DOHH2 (cell line): ENCODE data around the gene ARAP3.

Experiments used
- H3F3A ChIP-seq: fragments of 200-600 bp; sonication (generic), shearing (Covaris generic); 2 replicates; pipeline ENCODE4 v1.6.0; 2016; ENCODE audit warnings: antibody characterized with exemption, mild to moderate bottlenecking; ENCODE audit not compliant: control insufficient read depth, insufficient read depth
- H3K27ac ChIP-seq: fragments of 200-600 bp; sonication (generic); 2 replicates; pipeline ENCODE4 v1.5.1; 2014; ENCODE audit warnings: low read depth, mild to moderate bottlenecking, low read length, moderate library complexity
- H3K27me3 ChIP-seq: fragments of 200-600 bp; sonication (generic); 2 replicates; pipeline ENCODE4 v1.6.1; 2014; ENCODE audit warnings: mild to moderate bottlenecking, low read length, mixed read lengths; ENCODE audit not compliant: control insufficient read depth
- H3K36me3 ChIP-seq: fragments of 200-600 bp; sonication (generic); 2 replicates; pipeline ENCODE4 v1.6.1; 2014; ENCODE audit warnings: mild to moderate bottlenecking, low read length, moderate library complexity, mixed read lengths; ENCODE audit not compliant: control insufficient read depth
- H3K4me1 ChIP-seq: fragments of 200-600 bp; sonication (generic); 2 replicates; pipeline ENCODE4 v1.6.1; 2014; ENCODE audit warnings: mild to moderate bottlenecking, low read length, mixed read lengths; ENCODE audit not compliant: control insufficient read depth
- H3K4me2 ChIP-seq: fragments of 200-600 bp; sonication (generic); 2 replicates; pipeline ENCODE4 v1.6.0; 2014; ENCODE audit warnings: mild to moderate bottlenecking, low read length, moderate library complexity
- H3K4me3 ChIP-seq: fragments of 200-600 bp; sonication (generic); 2 replicates; pipeline ENCODE4 v1.5.1; 2014; ENCODE audit warnings: mild to moderate bottlenecking, low read length, mixed read lengths
- H3K79me2 ChIP-seq: fragments of 200-600 bp; sonication (generic); 2 replicates; pipeline ENCODE4 v1.6.1; 2014; ENCODE audit warnings: mild to moderate bottlenecking, low read length, mixed read lengths; ENCODE audit not compliant: control insufficient read depth
- H3K9me2 ChIP-seq: fragments of 200-600 bp; sonication (generic); replicated peaks from 2 replicates; pipeline ENCODE4 v1.6.1; 2014; ENCODE audit warnings: mild to moderate bottlenecking, low read length, mixed read lengths; ENCODE audit not compliant: control insufficient read depth
- H3K9me3 ChIP-seq: fragments of 200-600 bp; sonication (generic); 2 replicates; pipeline ENCODE4 v1.6.1; 2014; ENCODE audit warnings: antibody characterized with exemption, low read length, mixed read lengths; ENCODE audit not compliant: control insufficient read depth, insufficient read depth
- H4K20me1 ChIP-seq: fragments of 200-600 bp; sonication (generic); 2 replicates; pipeline ENCODE4 v1.6.0; 2014; ENCODE audit warnings: low read depth, mild to moderate bottlenecking, antibody characterized with exemption, low read length, moderate library complexity; ENCODE audit not compliant: control insufficient read depth, insufficient read depth
- EZH2phosphoT487 ChIP-seq: fragments of 200-600 bp; sonication (generic); IDR thresholded peaks from 2 replicates; pipeline ENCODE4 v1.6.1; 2017; ENCODE audit warnings: borderline replicate concordance, mild to moderate bottlenecking, antibody characterized with exemption, low read length, moderate library complexity, mixed read lengths
- TF ChIP-seq, protein P1 (sequence below): fragments of 200-600 bp; sonication (generic); IDR thresholded peaks from one replicate; pipeline ENCODE4 v1.5.1; 2014; ENCODE audit warnings: antibody characterized with exemption, mild to moderate bottlenecking, low read depth, low read length; ENCODE audit not compliant: poor library complexity, severe bottlenecking

ARAP3 gene

DNA sequence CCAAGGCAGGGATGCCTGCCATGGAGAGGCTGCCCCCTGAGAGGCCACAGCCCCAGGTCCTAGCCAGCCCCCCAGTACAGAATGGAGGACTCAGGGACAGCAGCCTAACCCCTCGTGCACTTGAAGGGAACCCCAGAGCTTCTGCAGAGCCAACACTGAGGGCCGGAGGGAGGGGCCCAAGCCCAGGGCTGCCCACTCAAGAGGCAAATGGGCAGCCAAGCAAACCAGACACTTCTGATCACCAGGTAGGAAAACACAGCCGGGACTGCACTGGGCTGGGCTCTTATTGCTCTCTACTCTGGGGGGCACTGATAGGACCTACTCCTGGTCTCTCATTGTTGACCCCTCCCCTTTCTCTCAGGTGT, 42.0 kb downstream of the ARAP3 start:
- Histone ChIP-seq H3K9me2 (no peaks in the 10 kb centered on the region), H3K4me3 (no peak overlapping the region), H4K20me1 (peaks cover 12% of the 10 kb centered on the region; the same call in 1 of the 2 replicates), H3F3A (peaks cover 13% of the 10 kb centered on the region), H3K4me1 (peaks cover 24% of the 10 kb centered on the region), H3K27me3 (no peaks in the 10 kb centered on the region), H3K79me2 (peaks cover 39% of the 10 kb centered on the region), H3K4me2 (no peak overlapping the region), H3K27ac (no peak overlapping the region), H3K9me3 (no peaks in the 10 kb centered on the region), H3K36me3 (peaks cover 53% of the 10 kb centered on the region)
- TF ChIP-seq EZH2phosphoT487 = no peak
- TF ChIP-seq, protein P1, sequence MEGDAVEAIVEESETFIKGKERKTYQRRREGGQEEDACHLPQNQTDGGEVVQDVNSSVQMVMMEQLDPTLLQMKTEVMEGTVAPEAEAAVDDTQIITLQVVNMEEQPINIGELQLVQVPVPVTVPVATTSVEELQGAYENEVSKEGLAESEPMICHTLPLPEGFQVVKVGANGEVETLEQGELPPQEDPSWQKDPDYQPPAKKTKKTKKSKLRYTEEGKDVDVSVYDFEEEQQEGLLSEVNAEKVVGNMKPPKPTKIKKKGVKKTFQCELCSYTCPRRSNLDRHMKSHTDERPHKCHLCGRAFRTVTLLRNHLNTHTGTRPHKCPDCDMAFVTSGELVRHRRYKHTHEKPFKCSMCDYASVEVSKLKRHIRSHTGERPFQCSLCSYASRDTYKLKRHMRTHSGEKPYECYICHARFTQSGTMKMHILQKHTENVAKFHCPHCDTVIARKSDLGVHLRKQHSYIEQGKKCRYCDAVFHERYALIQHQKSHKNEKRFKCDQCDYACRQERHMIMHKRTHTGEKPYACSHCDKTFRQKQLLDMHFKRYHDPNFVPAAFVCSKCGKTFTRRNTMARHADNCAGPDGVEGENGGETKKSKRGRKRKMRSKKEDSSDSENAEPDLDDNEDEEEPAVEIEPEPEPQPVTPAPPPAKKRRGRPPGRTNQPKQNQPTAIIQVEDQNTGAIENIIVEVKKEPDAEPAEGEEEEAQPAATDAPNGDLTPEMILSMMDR = no peak

DNA sequence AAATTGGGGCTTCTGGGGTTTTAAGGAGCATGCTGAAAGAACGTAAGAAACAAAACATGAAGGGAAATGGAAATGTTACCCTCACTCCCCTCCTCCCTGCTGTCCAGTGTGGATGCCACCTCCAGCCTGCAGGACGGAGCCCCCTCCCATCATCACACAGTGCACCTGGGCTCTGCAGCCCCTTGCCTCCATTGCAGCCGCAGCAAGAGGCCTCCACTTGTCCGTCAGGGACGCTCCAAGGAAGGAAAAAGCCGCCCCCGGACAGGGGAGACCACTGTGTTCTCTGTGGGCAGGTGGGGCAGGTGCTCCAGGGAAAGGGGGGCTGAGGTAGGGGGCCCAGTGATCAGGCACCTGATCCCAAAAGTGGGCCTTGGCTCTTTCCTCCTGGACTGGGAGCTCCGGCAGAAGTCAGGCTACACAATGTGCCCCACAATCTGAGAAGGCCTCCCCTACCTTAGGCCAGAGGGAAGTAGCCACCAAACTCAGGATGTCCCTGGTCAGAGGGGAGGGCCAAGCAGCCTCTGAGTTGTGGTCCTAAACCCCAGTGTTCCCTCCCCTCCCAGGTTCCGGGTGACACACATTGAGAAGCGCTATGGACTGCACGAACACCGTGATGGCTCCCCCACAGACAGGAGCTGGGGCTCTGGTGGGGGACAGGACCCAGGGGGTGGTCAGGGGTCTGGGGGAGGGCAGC, 42.5 kb downstream of the ARAP3 start:
- Histone ChIP-seq H3K9me3 (no peaks in the 10 kb centered on the region), H3K4me1 (peaks cover 29% of the 10 kb centered on the region), H3K4me3 (no peak overlapping the region), H3K27ac (no peak overlapping the region), H3F3A (peaks cover 13% of the 10 kb centered on the region), H3K27me3 (no peaks in the 10 kb centered on the region), H3K36me3 (peaks cover 58% of the 10 kb centered on the region), H3K9me2 (no peaks in the 10 kb centered on the region), H3K79me2 (peaks cover 44% of the 10 kb centered on the region), H3K4me2 (no peak overlapping the region), H4K20me1 (peaks cover 17% of the 10 kb centered on the region; the same call in 1 of the 2 replicates)
- no peak for TF ChIP-seq EZH2phosphoT487
- TF ChIP-seq, protein P1 = no peak

DNA sequence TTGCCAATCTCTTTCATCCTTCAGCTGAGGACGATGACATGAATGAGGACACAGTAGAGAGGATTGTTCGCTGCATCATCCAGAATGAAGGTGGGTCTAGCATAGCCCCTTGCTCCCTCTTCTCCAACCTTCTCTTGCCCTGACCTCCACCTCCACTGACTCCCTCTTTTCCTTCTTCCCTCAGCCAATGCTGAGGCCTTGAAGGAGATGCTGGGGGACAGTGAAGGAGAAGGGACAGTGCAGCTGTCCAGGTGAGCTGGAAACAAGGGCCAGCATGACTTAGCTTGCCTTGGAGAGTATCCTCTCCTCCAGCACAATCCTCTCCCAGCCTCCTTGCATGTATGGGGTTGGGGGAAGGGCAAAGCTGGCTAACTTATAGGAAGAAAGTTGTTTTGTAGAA, 43.3 kb downstream of the ARAP3 start:
- Histone ChIP-seq H3F3A (peaks cover 13% of the 10 kb centered on the region), H3K4me3 (peak overlapping the region; percentile 96), H3K36me3 (peaks cover 65% of the 10 kb centered on the region), H3K27ac (peak overlapping the region; percentile 50), H3K9me2 (no peaks in the 10 kb centered on the region), H3K27me3 (no peaks in the 10 kb centered on the region), H3K4me2 (peak overlapping the region; percentile 74), H3K4me1 (peaks cover 36% of the 10 kb centered on the region), H3K79me2 (peaks cover 51% of the 10 kb centered on the region), H4K20me1 (peaks cover 21% of the 10 kb centered on the region; the same call in 1 of the 2 replicates), H3K9me3 (no peaks in the 10 kb centered on the region)
- no peak for TF ChIP-seq EZH2phosphoT487

DNA sequence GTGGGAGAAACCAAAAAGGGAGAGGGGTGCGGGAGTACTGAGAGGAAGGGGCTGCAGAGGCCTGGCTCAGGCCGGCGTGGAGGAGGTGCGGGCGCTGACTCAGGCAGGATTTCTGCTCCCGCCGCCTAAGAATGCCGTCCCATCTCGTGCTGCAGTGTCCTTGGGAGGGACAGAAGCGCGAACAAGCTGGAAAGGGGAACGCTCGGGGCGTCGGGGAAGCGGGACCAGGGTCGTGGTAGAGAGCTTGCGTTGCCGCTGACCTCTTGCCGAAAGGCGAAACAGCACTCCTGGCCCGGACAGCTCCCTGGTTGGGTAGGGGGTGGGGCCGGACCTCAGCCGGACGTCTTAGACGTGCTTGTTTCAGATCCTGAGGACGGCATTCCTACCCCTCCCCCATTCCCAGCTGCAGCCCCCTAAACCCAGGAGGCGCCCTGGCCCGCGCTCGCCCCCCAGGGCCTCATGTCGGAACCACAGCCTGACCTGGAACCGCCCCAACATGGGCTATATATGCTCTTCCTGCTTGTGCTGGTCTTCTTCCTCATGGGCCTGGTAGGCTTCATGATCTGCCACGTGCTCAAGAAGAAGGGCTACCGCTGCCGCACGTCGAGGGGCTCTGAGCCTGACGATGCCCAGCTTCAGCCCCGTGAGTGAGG, 44.1 kb downstream of the ARAP3 start:
- Histone ChIP-seq H3K4me3 (peak overlapping the region; percentile 96), H3K9me2 (no peaks in the 10 kb centered on the region), H3K27me3 (no peaks in the 10 kb centered on the region), H3F3A (peaks cover 13% of the 10 kb centered on the region), H3K36me3 (peaks cover 66% of the 10 kb centered on the region), H3K4me2 (peak overlapping the region; percentile 74), H4K20me1 (peaks cover 21% of the 10 kb centered on the region; the same call in 1 of the 2 replicates), H3K79me2 (peaks cover 56% of the 10 kb centered on the region), H3K4me1 (peaks cover 36% of the 10 kb centered on the region), H3K27ac (peak overlapping the region; percentile 50), H3K9me3 (no peaks in the 10 kb centered on the region)
- no peak for TF ChIP-seq EZH2phosphoT487
- TF ChIP-seq, protein P1 = peak; percentile 76
